HG03025 (cell line): ENCODE data around the gene S100A6.

Experiments
- ATAC-seq: cut with Tn5 transposase; IDR thresholded peaks from one replicate; pipeline ENCODE4 v1.9.1; 2021; ENCODE audit warnings: mild to moderate bottlenecking, moderate library complexity; ENCODE audit not compliant: unreplicated experiment, low FRiP score

S100A6 gene

GRCh38 chr1:153546796-153547559, 11.2 kb upstream of the S100A6 start:
- ATAC-seq: no peak

DNA sequence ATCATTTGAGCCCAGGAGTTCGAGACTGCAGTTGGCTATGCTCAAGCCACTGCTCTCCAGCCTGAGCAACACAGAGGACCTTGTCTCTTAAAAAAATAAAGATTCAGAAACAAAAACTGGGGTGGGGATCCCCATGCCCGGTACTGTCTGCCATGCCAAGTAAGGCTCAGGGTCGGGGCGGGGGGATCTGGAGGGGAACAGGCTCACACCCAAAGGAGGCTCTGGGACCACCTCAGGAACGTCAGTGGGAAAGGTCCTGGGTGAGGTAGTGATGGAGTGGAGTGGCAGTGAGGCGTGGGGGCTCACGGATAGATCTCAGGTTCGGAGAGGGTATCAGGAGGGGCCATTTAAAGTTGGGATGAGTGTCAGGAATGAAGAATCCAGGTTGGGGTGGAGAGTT, 10.6 kb upstream of the S100A6 start:
- no peak for ATAC-seq

DNA sequence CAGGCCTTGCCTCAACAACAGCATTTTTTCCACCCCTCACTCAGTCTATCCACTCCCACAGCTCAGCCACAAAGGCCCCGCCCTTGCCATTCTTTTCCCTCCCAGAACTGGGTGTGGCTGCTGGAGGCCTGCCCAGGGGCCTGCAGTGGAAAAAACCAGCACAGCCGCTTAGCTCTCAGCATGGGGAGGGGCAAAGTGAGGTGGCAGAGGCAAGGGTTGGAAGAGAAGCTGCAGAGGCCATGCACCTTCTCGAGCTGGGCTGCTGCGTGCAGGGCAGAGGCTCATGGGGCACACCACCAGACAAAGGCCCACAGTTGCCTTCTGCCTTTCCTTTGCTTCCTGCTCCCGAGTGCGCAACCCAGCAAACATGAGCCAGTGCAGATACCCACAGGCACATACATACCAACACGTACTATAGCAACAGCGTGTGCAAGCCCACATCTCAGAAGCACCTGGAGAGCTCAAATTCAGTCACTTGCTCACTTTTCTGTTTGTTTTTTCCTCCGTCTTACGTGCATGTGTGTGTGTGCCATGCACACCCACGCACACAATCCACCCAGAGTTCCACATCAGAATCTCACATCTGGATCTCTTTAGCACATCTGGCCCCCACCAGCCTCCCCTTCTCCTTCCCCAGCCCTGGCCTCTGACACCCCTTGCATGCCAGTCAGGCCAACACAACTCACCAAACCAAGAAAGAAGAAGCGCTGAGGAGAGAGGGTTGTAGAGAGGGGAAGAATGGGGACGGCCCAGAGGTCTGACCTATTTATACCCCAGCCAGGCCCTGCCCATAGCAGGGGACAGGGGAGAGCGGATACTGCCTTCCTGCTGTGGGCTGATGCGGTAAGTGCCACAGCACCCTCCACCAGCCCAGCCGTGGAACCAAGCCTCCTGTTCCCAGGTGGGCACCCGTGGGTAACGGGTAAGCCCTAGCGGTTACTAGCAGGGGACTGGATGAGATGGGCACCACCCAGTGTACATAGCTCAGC, 9.6 kb upstream of the S100A6 start, which contains the start of gene S100A4:
S100A4 (minus strand) TSS at position 740 of the 989 bp plus-strand sequence. CDS start 1,012 bp downstream, outside the sequence.
- ATAC-seq: no peak

DNA sequence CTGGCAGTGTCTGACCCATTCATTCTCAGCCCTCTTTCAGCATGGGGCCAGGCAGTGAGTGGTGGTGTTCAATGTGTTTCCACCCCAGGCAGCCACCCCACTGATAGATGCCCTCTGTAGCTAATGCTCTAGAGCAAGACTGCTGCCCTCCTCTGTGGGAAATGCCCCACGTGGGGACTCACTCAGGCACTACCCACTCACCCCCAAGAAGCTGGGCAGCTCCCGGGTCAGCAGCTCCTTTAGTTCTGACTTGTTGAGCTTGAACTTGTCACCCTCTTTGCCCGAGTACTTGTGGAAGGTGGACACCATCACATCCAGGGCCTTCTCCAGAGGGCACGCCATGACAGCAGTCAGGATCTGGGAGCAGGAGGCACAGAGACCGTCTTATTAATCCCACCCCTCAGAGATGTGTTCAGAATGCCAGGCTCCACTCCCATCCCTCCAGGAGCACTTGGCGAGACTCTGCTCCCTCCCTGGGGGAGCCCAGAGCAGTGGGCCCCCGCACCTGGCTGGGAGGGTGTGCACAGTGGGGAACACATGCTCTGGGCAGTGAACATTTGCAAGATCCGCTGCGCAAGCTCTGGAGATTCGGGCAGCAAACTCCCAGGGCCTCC, 8.8 kb upstream of the S100A6 start:
- ATAC-seq: no peak

GRCh38 chr1:153543736-153544135, 7.9 kb upstream of the S100A6 start:
- no peak for ATAC-seq

DNA sequence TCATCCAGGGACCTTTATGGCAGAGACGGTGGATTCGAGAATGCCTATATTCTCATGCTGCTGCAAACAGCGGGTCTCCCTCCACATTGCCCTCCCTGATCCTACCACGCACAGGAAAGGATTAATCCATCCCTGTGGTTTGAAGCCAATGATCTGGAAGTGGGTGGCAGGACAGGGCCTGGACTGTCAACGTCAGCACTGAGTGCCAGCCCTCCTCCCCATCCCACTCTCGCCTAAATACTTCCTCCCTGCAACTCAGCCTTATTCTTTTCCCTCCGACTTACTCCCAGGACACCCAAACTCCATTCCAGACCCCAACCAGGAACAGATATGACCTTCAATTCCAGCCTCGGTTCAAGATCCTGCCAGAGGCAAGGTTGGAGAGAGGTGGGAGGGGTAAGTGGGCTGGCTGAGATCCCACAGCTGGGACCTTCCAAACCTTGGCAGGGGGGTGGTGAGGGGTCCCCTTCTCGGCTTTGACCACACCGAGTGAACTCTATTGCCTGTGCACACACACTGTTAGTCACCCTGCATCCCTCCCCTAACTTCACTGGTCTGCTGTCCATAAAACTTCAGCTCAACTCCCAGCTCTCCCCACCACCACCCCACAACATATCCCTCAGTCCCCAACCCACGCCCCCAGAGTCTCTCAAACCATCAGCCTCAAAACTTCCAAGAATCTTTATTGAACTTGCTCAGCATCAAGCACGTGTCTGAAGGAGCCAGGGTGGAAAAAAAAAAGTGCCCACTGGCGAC, 7.3 kb upstream of the S100A6 start:
- no peak for ATAC-seq

- no peak for ATAC-seq
Observed at GRCh38 chr1:153541641-153542590, 6.1 kb upstream of the S100A6 start.

- no peak for ATAC-seq
Observed at GRCh38 chr1:153540394-153541361, 4.9 kb upstream of the S100A6 start, which contains the start of gene S100A5. Gene S100A5 (minus strand): TSS chr1:153540934. CDS start chr1:153540191, 743 bp downstream.

DNA sequence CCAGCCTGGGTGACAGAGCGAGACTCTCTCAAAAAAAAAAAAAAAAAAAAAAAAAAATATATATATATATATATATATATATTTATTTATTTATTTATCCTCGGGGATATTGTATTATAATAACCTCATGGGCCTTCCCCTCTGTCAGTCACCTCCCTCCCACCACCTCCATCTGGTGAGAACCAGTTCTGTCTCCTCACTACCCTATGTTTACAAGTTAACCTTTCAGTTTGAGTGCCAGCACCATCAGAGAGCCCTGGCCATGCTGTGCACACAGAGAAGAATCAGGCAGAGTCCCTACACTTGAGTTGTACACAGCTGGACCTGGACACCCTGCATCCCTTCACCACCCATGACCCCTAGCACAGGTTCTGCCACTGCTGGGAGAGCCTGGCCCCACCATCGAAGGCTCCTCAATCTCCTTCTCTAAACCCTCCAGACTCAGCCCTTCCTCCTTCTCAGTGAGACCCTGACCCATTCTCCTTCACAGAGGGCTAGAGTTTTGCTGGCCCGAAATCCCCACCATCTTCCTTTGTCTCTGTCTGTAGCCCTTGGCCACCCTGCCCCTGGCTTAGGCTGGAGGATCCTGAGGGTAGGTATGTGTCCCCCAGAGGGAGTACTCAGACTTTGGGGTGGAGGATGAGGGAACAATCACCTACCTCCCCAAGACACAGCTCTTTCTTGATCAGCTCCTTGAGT, 3.8 kb upstream of the S100A6 start:
- no peak for ATAC-seq

- ATAC-seq: no peak
Observed at GRCh38 chr1:153538315-153538821, 2.6 kb upstream of the S100A6 start.

DNA sequence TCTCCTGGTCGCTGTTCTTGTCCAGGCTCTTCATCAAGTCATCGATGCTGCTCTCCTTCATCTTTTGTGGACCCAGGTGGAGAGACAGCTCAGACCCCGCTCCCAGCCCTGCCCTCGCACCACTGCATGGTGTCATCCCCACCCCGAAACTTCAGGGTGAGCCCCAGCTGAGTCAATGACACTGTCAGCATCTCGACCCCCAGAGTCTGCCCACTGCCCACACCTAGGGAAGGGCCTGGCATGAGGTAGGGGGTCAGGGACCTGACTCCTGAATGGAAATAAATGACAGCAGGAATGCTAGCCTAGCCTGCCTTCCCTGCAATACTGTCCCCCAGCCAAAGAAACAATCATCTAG, 1.6 kb upstream of the S100A6 start:
- no peak for ATAC-seq

GRCh38 chr1:153536671-153537375, 1.0 kb upstream of the S100A6 start:
- ATAC-seq: no peak

GRCh38 chr1:153536012-153536670, 350 bp upstream of the S100A6 start:
- no peak for ATAC-seq

- ATAC-seq: no peak
Observed at GRCh38 chr1:153534925-153535241, 908 bp downstream of the S100A6 start.

DNA sequence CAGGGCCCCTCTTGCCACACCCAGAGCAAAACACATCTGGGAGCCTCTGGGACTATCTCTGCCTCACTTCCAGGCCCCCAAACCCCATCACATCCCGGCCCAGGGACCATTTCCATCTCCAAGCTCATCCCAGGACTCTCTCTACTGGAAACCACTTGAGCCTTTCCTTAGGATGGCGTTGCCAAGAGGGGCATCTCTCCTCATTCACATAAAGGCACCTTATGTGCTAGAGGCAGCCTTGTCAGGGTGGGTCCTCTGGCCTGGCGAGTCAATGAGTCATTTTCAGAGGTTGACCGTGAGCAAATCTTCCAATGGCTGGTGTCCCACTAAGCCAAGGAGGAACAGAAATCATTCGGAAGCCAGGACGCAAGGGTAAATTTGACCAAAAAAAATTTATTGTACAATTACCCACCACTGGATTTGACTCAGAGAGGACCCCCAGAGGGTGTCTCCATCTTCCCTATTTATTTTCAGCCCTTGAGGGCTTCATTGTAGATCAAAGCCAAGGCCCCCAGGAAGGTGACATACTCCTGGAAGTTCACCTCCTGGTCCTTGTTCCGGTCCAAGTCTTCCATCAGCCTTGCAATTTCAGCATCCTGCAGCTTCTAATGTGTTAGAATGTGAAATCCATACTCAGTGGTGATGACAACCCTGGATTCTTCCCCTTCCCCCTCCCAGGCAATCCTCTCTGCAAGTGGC, 1.4 kb downstream of the S100A6 start:
- ATAC-seq: no peak
